Measurements from ENCODE around the gene APBB2.
A peak's percentile ranks its signal among the peaks of the same experiment; 100 is the strongest.

Gene APBB2

GRCh38 chr4:40874901-40875300 is 339.4 kb downstream of the APBB2 start:
- Histone ChIP-seq H3K36me3 (ENCODE audit: control insufficient read depth, insufficient read depth, low read length) (no peaks in the 10 kb centered on the region), H3K4me3 (ENCODE audit: low read depth, low read length) (no peak overlapping the region), H3K27ac (ENCODE audit: low read depth, low read length) (no peak overlapping the region), H3K4me1 (ENCODE audit: control insufficient read depth, insufficient read depth, low read length) (peaks cover 12% of the 10 kb centered on the region; the same call in 1 of the 2 replicates), H3K9me3 (ENCODE audit: control insufficient read depth, insufficient read depth, low read depth, low read length) (no peaks in the 10 kb centered on the region), H3K9ac (ENCODE audit: low read length) (no peak overlapping the region), H3K27me3 (ENCODE audit: control insufficient read depth, insufficient read depth, low read length) (no peaks in the 10 kb centered on the region)

GRCh38 chr4:40874331-40874730 is 340.0 kb downstream of the APBB2 start:
- no peak overlapping the region for H3K9ac ChIP-seq (ENCODE audit: low read length)
- H3K36me3 ChIP-seq (ENCODE audit: control insufficient read depth, insufficient read depth, low read length), result no peaks in the 10 kb centered on the region
- H3K27ac ChIP-seq (ENCODE audit: low read depth, low read length), result no peak overlapping the region
- H3K9me3 ChIP-seq (ENCODE audit: control insufficient read depth, insufficient read depth, low read depth, low read length), result no peaks in the 10 kb centered on the region
- H3K4me1 ChIP-seq (ENCODE audit: control insufficient read depth, insufficient read depth, low read length), result peaks cover 12% of the 10 kb centered on the region; the same call in 1 of the 2 replicates
- H3K27me3 ChIP-seq (ENCODE audit: control insufficient read depth, insufficient read depth, low read length), result no peaks in the 10 kb centered on the region
- no peak overlapping the region for H3K4me3 ChIP-seq (ENCODE audit: low read depth, low read length)

- no peaks in the 10 kb centered on the region for H3K9me3 ChIP-seq (ENCODE audit: control insufficient read depth, insufficient read depth, low read depth, low read length)
- H3K9ac ChIP-seq (ENCODE audit: low read length), result no peak overlapping the region
- H3K4me1 ChIP-seq (ENCODE audit: control insufficient read depth, insufficient read depth, low read length), result peaks cover 12% of the 10 kb centered on the region; the same call in 1 of the 2 replicates
- H3K4me3 ChIP-seq (ENCODE audit: low read depth, low read length), result no peak overlapping the region
- H3K36me3 ChIP-seq (ENCODE audit: control insufficient read depth, insufficient read depth, low read length), result no peaks in the 10 kb centered on the region
- H3K27ac ChIP-seq (ENCODE audit: low read depth, low read length), result no peak overlapping the region
- no peaks in the 10 kb centered on the region for H3K27me3 ChIP-seq (ENCODE audit: control insufficient read depth, insufficient read depth, low read length)
Measured at GRCh38 chr4:40871695-40872250, 342.6 kb downstream of the APBB2 start.

GRCh38 chr4:40870150-40870549 is 344.2 kb downstream of the APBB2 start:
- Histone ChIP-seq H3K9ac (ENCODE audit: low read length) (no peak overlapping the region), H3K9me3 (ENCODE audit: control insufficient read depth, insufficient read depth, low read depth, low read length) (no peaks in the 10 kb centered on the region), H3K36me3 (ENCODE audit: control insufficient read depth, insufficient read depth, low read length) (no peaks in the 10 kb centered on the region), H3K4me1 (ENCODE audit: control insufficient read depth, insufficient read depth, low read length) (peaks cover 12% of the 10 kb centered on the region; the same call in 1 of the 2 replicates), H3K4me3 (ENCODE audit: low read depth, low read length) (no peak overlapping the region), H3K27ac (ENCODE audit: low read depth, low read length) (no peak overlapping the region), H3K27me3 (ENCODE audit: control insufficient read depth, insufficient read depth, low read length) (no peaks in the 10 kb centered on the region)

DNA sequence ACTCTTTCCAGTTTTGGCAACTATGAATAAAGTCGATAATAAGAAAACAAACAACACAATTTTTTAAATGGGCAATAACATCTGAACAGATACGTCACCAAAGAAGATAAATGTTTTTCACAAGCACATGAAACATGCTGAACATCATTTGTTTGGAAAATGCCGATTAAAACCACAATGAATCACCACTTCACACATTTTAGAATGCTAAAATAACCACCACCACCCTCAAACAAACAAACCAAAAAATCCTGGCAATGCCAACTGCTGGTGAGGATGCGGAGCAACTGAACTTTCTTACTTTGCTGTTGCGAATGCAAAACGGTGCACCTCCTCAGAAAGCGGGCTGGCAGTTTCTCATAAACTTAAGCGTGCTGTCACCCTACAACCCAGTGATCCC is 348.6 kb downstream of the APBB2 start:
- no peaks in the 10 kb centered on the region for H3K36me3 ChIP-seq (ENCODE audit: control insufficient read depth, insufficient read depth, low read length)
- no peak overlapping the region for H3K9ac ChIP-seq (ENCODE audit: low read length)
- H3K4me3 ChIP-seq (ENCODE audit: low read depth, low read length), result no peak overlapping the region
- no peak overlapping the region for H3K27ac ChIP-seq (ENCODE audit: low read depth, low read length)
- no peaks in the 10 kb centered on the region for H3K27me3 ChIP-seq (ENCODE audit: control insufficient read depth, insufficient read depth, low read length)
- H3K9me3 ChIP-seq (ENCODE audit: control insufficient read depth, insufficient read depth, low read depth, low read length), result no peaks in the 10 kb centered on the region
- no peaks in the 10 kb centered on the region for H3K4me1 ChIP-seq (ENCODE audit: control insufficient read depth, insufficient read depth, low read length)

DNA sequence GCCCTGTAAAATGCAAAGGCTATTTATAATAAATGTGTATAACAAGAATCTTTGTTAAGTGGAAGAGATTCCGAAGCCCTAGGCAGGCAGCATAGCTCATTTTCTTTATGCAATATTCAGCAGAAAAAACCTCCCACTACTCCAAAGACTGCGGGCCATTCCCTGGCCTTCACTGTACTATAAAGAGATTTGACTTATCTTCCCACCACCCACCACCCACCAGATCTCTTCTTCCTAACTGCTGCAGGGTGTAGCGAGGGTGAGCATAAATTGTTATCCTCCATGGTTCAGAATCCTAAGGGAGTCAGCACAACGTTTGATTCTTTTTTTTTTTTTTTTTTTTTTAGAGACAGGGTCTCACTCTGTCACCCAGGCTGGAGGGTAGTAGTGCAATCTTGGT is 349.8 kb downstream of the APBB2 start:
- H3K27ac ChIP-seq (ENCODE audit: low read depth, low read length), result no peak overlapping the region

DNA sequence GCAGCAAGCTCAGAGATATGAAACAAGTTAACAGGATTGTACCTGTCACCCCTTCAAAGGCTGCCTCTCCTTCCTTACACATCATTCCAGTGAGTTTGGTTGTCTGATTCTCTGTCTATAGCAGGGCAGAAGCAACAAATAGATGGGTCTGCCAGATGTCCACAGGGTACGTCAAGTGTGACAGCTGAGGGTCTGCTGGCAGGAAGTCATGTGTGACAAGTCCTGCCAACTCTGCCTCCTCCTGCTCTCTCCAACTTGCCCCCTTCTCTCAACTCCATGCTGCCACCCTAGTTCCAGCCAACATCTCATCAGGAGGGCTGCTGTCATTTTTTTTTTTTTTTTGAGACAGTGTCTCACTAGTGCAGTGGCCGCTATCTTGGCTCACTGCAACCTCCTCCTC is 355.4 kb downstream of the APBB2 start:
- Histone ChIP-seq H3K4me1 (ENCODE audit: control insufficient read depth, insufficient read depth, low read length) (peaks cover 7% of the 10 kb centered on the region; the same call in 1 of the 2 replicates), H3K9ac (ENCODE audit: low read length) (no peak overlapping the region), H3K27me3 (ENCODE audit: control insufficient read depth, insufficient read depth, low read length) (peaks cover 6% of the 10 kb centered on the region; the same call in 1 of the 2 replicates)

More for the DNA sequence above, 349.8 kb downstream of the APBB2 start:
- Histone ChIP-seq H3K4me3 (ENCODE audit: low read depth, low read length) (no peak overlapping the region), H3K27me3 (ENCODE audit: control insufficient read depth, insufficient read depth, low read length) (no peaks in the 10 kb centered on the region), H3K9me3 (ENCODE audit: control insufficient read depth, insufficient read depth, low read depth, low read length) (no peaks in the 10 kb centered on the region), H3K4me1 (ENCODE audit: control insufficient read depth, insufficient read depth, low read length) (no peaks in the 10 kb centered on the region), H3K9ac (ENCODE audit: low read length) (no peak overlapping the region), H3K36me3 (ENCODE audit: control insufficient read depth, insufficient read depth, low read length) (no peaks in the 10 kb centered on the region)

GRCh38 chr4:40857956-40858355 is 356.4 kb downstream of the APBB2 start:
- peaks cover 6% of the 10 kb centered on the region; the same call in 1 of the 2 replicates for H3K27me3 ChIP-seq (ENCODE audit: control insufficient read depth, insufficient read depth, low read length)
- H3K4me3 ChIP-seq (ENCODE audit: low read depth, low read length), result no peak overlapping the region
- H3K9ac ChIP-seq (ENCODE audit: low read length), result no peak overlapping the region
- H3K4me1 ChIP-seq (ENCODE audit: control insufficient read depth, insufficient read depth, low read length), result peaks cover 7% of the 10 kb centered on the region; the same call in 1 of the 2 replicates
- H3K27ac ChIP-seq (ENCODE audit: low read depth, low read length), result no peak overlapping the region
- H3K36me3 ChIP-seq (ENCODE audit: control insufficient read depth, insufficient read depth, low read length), result 0 out of 2 replicates have a peak, but pooled peaks cover 3% of the 10 kb centered on the region
- H3K9me3 ChIP-seq (ENCODE audit: control insufficient read depth, insufficient read depth, low read depth, low read length), result no peaks in the 10 kb centered on the region

More for the DNA sequence above, 355.4 kb downstream of the APBB2 start:
- Histone ChIP-seq H3K4me3 (ENCODE audit: low read depth, low read length) (no peak overlapping the region), H3K27ac (ENCODE audit: low read depth, low read length) (no peak overlapping the region), H3K36me3 (ENCODE audit: control insufficient read depth, insufficient read depth, low read length) (0 out of 2 replicates have a peak, but pooled peaks cover 3% of the 10 kb centered on the region), H3K9me3 (ENCODE audit: control insufficient read depth, insufficient read depth, low read depth, low read length) (no peaks in the 10 kb centered on the region)

DNA sequence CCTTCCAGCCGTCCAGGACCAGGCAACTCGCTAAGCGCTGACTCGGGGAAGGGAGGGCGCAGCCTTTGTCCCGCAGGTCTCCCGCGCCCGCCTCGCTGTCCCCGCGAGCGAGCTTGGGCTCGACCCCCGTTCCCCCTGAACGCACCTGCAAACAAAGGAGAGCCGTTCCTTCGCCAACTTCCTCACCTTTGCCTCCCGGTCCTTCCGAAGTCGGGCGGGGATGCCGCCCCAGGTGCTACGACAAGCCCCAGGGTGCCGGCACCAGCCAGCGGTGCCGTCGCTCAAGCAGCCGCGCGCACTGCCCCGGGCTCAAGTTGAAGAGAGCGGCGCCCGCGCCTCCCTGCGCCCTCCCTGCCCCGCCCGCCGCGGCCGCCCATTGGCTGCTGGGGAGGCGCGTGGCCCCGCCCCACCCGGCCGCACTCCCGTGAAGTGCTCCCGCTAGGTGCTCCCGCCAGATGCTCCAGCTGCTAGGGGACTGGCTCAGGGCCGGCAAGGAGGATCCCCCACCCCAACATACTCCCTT is 357.4 kb downstream of the APBB2 start:
- Histone ChIP-seq H3K36me3 (ENCODE audit: control insufficient read depth, insufficient read depth, low read length) (0 out of 2 replicates have a peak, but pooled peaks cover 3% of the 10 kb centered on the region), H3K9me3 (ENCODE audit: control insufficient read depth, insufficient read depth, low read depth, low read length) (no peaks in the 10 kb centered on the region), H3K27me3 (ENCODE audit: control insufficient read depth, insufficient read depth, low read length) (peaks cover 6% of the 10 kb centered on the region; the same call in 1 of the 2 replicates), H3K4me1 (ENCODE audit: control insufficient read depth, insufficient read depth, low read length) (peaks cover 7% of the 10 kb centered on the region; the same call in 1 of the 2 replicates), H3K4me3 (ENCODE audit: low read depth, low read length) (peak overlapping the region; percentile 81), H3K27ac (ENCODE audit: low read depth, low read length) (peak overlapping the region; percentile 15; the same call in 1 of the 2 replicates), H3K9ac (ENCODE audit: low read length) (peak overlapping the region; percentile 80)

DNA sequence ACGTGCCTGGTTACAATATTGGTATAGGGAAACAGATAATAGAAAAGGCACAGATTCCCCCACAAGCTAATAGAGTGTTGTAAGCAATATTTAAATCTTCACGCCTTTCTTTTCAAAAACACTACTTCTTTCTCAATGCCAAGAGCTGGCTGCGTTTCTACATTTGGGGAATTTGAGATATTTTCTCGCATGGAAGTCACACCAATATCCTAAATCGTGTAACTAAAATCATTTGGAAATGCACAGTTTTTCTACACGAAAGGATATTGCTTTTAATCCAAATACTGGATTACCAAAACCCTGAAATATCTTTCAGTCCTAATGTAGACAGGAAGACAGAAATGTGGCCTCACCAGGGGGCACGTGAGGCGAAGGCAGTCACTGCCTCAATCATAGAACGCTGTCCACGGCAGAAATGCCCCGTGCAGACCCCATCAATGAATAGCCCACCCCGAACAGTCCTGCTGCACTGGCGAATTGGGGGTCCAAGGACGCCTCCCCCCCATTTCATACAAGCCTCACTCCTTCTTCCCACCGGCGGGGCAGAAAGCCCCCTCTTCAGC is 358.0 kb downstream of the APBB2 start:
- H3K9ac ChIP-seq (ENCODE audit: low read length), result peak overlapping the region; percentile 80
- H3K4me1 ChIP-seq (ENCODE audit: control insufficient read depth, insufficient read depth, low read length), result peaks cover 7% of the 10 kb centered on the region; the same call in 1 of the 2 replicates
- H3K27me3 ChIP-seq (ENCODE audit: control insufficient read depth, insufficient read depth, low read length), result peaks cover 6% of the 10 kb centered on the region; the same call in 1 of the 2 replicates
- H3K4me3 ChIP-seq (ENCODE audit: low read depth, low read length), result peak overlapping the region; percentile 81
- H3K36me3 ChIP-seq (ENCODE audit: control insufficient read depth, insufficient read depth, low read length), result 0 out of 2 replicates have a peak, but pooled peaks cover 3% of the 10 kb centered on the region
- H3K27ac ChIP-seq (ENCODE audit: low read depth, low read length), result peak overlapping the region; percentile 15; the same call in 1 of the 2 replicates
- no peaks in the 10 kb centered on the region for H3K9me3 ChIP-seq (ENCODE audit: control insufficient read depth, insufficient read depth, low read depth, low read length)

DNA sequence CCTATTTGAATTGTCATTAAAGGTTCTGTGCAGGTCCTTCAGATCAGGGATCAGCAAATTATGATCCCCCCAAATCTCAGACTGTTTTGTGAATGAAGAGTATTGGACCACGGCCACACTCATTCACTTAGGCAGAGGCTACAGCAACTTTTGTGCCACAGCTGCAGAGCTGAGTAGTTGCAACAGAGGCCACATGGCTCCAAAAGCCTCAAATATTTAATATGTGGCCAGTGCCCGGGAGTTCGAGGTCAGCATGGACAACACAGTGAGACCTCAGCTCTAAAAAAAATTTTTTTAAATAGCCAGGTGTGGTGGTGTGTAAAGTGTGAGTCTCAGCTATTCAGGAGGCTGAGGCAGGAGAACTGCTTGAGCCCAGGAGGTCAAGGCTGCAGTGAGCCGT is 363.8 kb downstream of the APBB2 start:
- H3K27me3 ChIP-seq (ENCODE audit: control insufficient read depth, insufficient read depth, low read length), result no peaks in the 10 kb centered on the region
- no peak overlapping the region for H3K4me3 ChIP-seq (ENCODE audit: low read depth, low read length)
- H3K9ac ChIP-seq (ENCODE audit: low read length), result no peak overlapping the region
- 0 out of 2 replicates have a peak, but pooled peaks cover 3% of the 10 kb centered on the region for H3K36me3 ChIP-seq (ENCODE audit: control insufficient read depth, insufficient read depth, low read length)
- peaks cover 14% of the 10 kb centered on the region; the same call in 1 of the 2 replicates for H3K4me1 ChIP-seq (ENCODE audit: control insufficient read depth, insufficient read depth, low read length)
- no peaks in the 10 kb centered on the region for H3K9me3 ChIP-seq (ENCODE audit: control insufficient read depth, insufficient read depth, low read depth, low read length)
- H3K27ac ChIP-seq (ENCODE audit: low read depth, low read length), result no peak overlapping the region
